ENCODE measurements around the gene PRTG.
"Not testable (repeated sequence)": the region's sequence is repeated elsewhere in the genome, so short reads cannot be mapped to it uniquely, and the experiment has no call there.

Gene PRTG

GRCh38 chr15:55737373-55737772 lies 5.6 kb downstream of the PRTG start:
- no peaks in the 10 kb centered on the region for H3K36me3 Mint-ChIP-seq (ENCODE audit: low read depth)
- no peak overlapping the region for H3K4me3 Mint-ChIP-seq
- no peaks in the 10 kb centered on the region for H3K9me3 Mint-ChIP-seq
- no peak overlapping the region for H3K27ac Mint-ChIP-seq
- peaks cover 20% of the 10 kb centered on the region for H3K27me3 Mint-ChIP-seq
- no peaks in the 10 kb centered on the region for H3K4me1 Mint-ChIP-seq (ENCODE audit: low read depth)
- intact Hi-C loops (cut with micrococcal nuclease): no loop called here

GRCh38 chr15:55736756-55737155 lies 6.2 kb downstream of the PRTG start:
- Mint-ChIP-seq H3K4me1 (ENCODE audit: low read depth) (no peaks in the 10 kb centered on the region), H3K9me3 (no peaks in the 10 kb centered on the region), H3K4me3 (no peak overlapping the region), H3K36me3 (ENCODE audit: low read depth) (no peaks in the 10 kb centered on the region), H3K27ac (no peak overlapping the region), H3K27me3 (peaks cover 19% of the 10 kb centered on the region)
- intact Hi-C loops (cut with micrococcal nuclease): no loop called here

GRCh38 chr15:55734641-55735040 lies 8.3 kb downstream of the PRTG start:
- Mint-ChIP-seq H3K9me3 (no peaks in the 10 kb centered on the region), H3K4me3 (no peak overlapping the region), H3K36me3 (ENCODE audit: low read depth) (no peaks in the 10 kb centered on the region), H3K27ac (no peak overlapping the region), H3K4me1 (ENCODE audit: low read depth) (no peaks in the 10 kb centered on the region), H3K27me3 (peaks cover 19% of the 10 kb centered on the region)
- intact Hi-C loops (cut with micrococcal nuclease): no loop called here

- H3K9me3 Mint-ChIP-seq; intact Hi-C loops (cut with micrococcal nuclease): not testable (repeated sequence)
Measured at GRCh38 chr15:55733461-55733860, 9.5 kb downstream of the PRTG start.

GRCh38 chr15:55721554-55722185 lies 21.3 kb downstream of the PRTG start:
- no peak overlapping the region for H3K4me3 Mint-ChIP-seq
- no peaks in the 10 kb centered on the region for H3K4me1 Mint-ChIP-seq (ENCODE audit: low read depth)
- H3K36me3 Mint-ChIP-seq (ENCODE audit: low read depth): no peaks in the 10 kb centered on the region
- intact Hi-C loops (cut with micrococcal nuclease): no loop called here
- H3K9me3 Mint-ChIP-seq: no peaks in the 10 kb centered on the region
- no peaks in the 10 kb centered on the region for H3K27me3 Mint-ChIP-seq
- H3K27ac Mint-ChIP-seq: no peak overlapping the region

More at GRCh38 chr15:55733461-55733860, 9.5 kb downstream of the PRTG start:
- H3K4me1 Mint-ChIP-seq (ENCODE audit: low read depth); H3K4me3 Mint-ChIP-seq; H3K27me3 Mint-ChIP-seq; H3K27ac Mint-ChIP-seq; H3K36me3 Mint-ChIP-seq (ENCODE audit: low read depth): not testable (repeated sequence)

GRCh38 chr15:55715355-55716076 lies 27.4 kb downstream of the PRTG start:
- no peaks in the 10 kb centered on the region for H3K9me3 Mint-ChIP-seq
- intact Hi-C loops (cut with micrococcal nuclease): no loop called here
- H3K27me3 Mint-ChIP-seq: no peaks in the 10 kb centered on the region
- no peak overlapping the region for H3K27ac Mint-ChIP-seq
- no peaks in the 10 kb centered on the region for H3K36me3 Mint-ChIP-seq (ENCODE audit: low read depth)
- no peak overlapping the region for H3K4me3 Mint-ChIP-seq
- no peaks in the 10 kb centered on the region for H3K4me1 Mint-ChIP-seq (ENCODE audit: low read depth)

GRCh38 chr15:55714064-55714463 lies 28.9 kb downstream of the PRTG start:
- H3K27ac Mint-ChIP-seq: no peak overlapping the region
- no peaks in the 10 kb centered on the region for H3K27me3 Mint-ChIP-seq
- H3K4me1 Mint-ChIP-seq (ENCODE audit: low read depth): no peaks in the 10 kb centered on the region
- H3K36me3 Mint-ChIP-seq (ENCODE audit: low read depth): no peaks in the 10 kb centered on the region
- H3K4me3 Mint-ChIP-seq: no peak overlapping the region
- intact Hi-C loops (cut with micrococcal nuclease): no loop called here
- no peaks in the 10 kb centered on the region for H3K9me3 Mint-ChIP-seq

GRCh38 chr15:55712363-55712762 lies 30.6 kb downstream of the PRTG start:
- Mint-ChIP-seq H3K4me1 (ENCODE audit: low read depth) (no peaks in the 10 kb centered on the region), H3K27me3 (no peaks in the 10 kb centered on the region), H3K36me3 (ENCODE audit: low read depth) (no peaks in the 10 kb centered on the region), H3K27ac (no peak overlapping the region), H3K9me3 (no peaks in the 10 kb centered on the region), H3K4me3 (no peak overlapping the region)
- intact Hi-C loops (cut with micrococcal nuclease): no loop called here

- no peaks in the 10 kb centered on the region for H3K27me3 Mint-ChIP-seq
- intact Hi-C loops (cut with micrococcal nuclease): no loop called here
- no peak overlapping the region for H3K27ac Mint-ChIP-seq
- H3K4me3 Mint-ChIP-seq: no peak overlapping the region
- no peaks in the 10 kb centered on the region for H3K4me1 Mint-ChIP-seq (ENCODE audit: low read depth)
- H3K36me3 Mint-ChIP-seq (ENCODE audit: low read depth): no peaks in the 10 kb centered on the region
- no peaks in the 10 kb centered on the region for H3K9me3 Mint-ChIP-seq
Measured at GRCh38 chr15:55710286-55710685, 32.7 kb downstream of the PRTG start.

- intact Hi-C loops (cut with micrococcal nuclease): no loop called here
- Mint-ChIP-seq H3K36me3 (ENCODE audit: low read depth) (no peaks in the 10 kb centered on the region), H3K4me3 (no peak overlapping the region), H3K9me3 (no peaks in the 10 kb centered on the region), H3K27me3 (no peaks in the 10 kb centered on the region), H3K4me1 (ENCODE audit: low read depth) (no peaks in the 10 kb centered on the region), H3K27ac (no peak overlapping the region)
Measured at GRCh38 chr15:55709458-55709857, 33.5 kb downstream of the PRTG start.

- Mint-ChIP-seq H3K27ac (no peak overlapping the region), H3K4me3 (no peak overlapping the region), H3K27me3 (no peaks in the 10 kb centered on the region), H3K9me3 (no peaks in the 10 kb centered on the region), H3K36me3 (ENCODE audit: low read depth) (no peaks in the 10 kb centered on the region), H3K4me1 (ENCODE audit: low read depth) (no peaks in the 10 kb centered on the region)
- intact Hi-C loops (cut with micrococcal nuclease): no loop called here
Measured at GRCh38 chr15:55708720-55709119, 34.2 kb downstream of the PRTG start.

- H3K27me3 Mint-ChIP-seq: no peaks in the 10 kb centered on the region
- H3K4me1 Mint-ChIP-seq (ENCODE audit: low read depth): no peaks in the 10 kb centered on the region
- H3K4me3 Mint-ChIP-seq: no peak overlapping the region
- intact Hi-C loops (cut with micrococcal nuclease): no loop called here
- no peak overlapping the region for H3K27ac Mint-ChIP-seq
- H3K9me3 Mint-ChIP-seq: no peaks in the 10 kb centered on the region
- no peaks in the 10 kb centered on the region for H3K36me3 Mint-ChIP-seq (ENCODE audit: low read depth)
Measured at GRCh38 chr15:55707951-55708350, 35.0 kb downstream of the PRTG start.

- no peaks in the 10 kb centered on the region for H3K27me3 Mint-ChIP-seq
- H3K36me3 Mint-ChIP-seq (ENCODE audit: low read depth): no peaks in the 10 kb centered on the region
- H3K27ac Mint-ChIP-seq: no peak overlapping the region
- H3K4me3 Mint-ChIP-seq: no peak overlapping the region
- H3K9me3 Mint-ChIP-seq: no peaks in the 10 kb centered on the region
- no peaks in the 10 kb centered on the region for H3K4me1 Mint-ChIP-seq (ENCODE audit: low read depth)
- intact Hi-C loops (cut with micrococcal nuclease): no loop called here
Measured at GRCh38 chr15:55707518-55707917, 35.4 kb downstream of the PRTG start.

GRCh38 chr15:55703873-55704301 lies 39.1 kb downstream of the PRTG start:
- intact Hi-C loops (cut with micrococcal nuclease): no loop called here
- H3K27me3 Mint-ChIP-seq: no peaks in the 10 kb centered on the region
- H3K36me3 Mint-ChIP-seq (ENCODE audit: low read depth): no peaks in the 10 kb centered on the region
- H3K9me3 Mint-ChIP-seq: no peaks in the 10 kb centered on the region
- no peak overlapping the region for H3K27ac Mint-ChIP-seq
- no peaks in the 10 kb centered on the region for H3K4me1 Mint-ChIP-seq (ENCODE audit: low read depth)
- no peak overlapping the region for H3K4me3 Mint-ChIP-seq

GRCh38 chr15:55700876-55701275 lies 42.1 kb downstream of the PRTG start:
- Mint-ChIP-seq H3K36me3 (ENCODE audit: low read depth) (no peaks in the 10 kb centered on the region), H3K27ac (no peak overlapping the region), H3K9me3 (no peaks in the 10 kb centered on the region), H3K4me3 (no peak overlapping the region), H3K27me3 (no peaks in the 10 kb centered on the region), H3K4me1 (ENCODE audit: low read depth) (no peaks in the 10 kb centered on the region)
- intact Hi-C loops (cut with micrococcal nuclease): no loop called here

All from dendritic cell treated with granulocyte-macrophage colony-stimulating factor and Interleukin-4, amounts not matched to agents 40 ng/mL and 50 ng/mL, for 4 days (primary cell).